ENCODE data around the gene COA7.

- TF ChIP-seq ZNF274 (IDR thresholded peaks at IDR 0.05; ENCODE audit: low read depth, low read length) (no peak), YY1 (IDR thresholded peaks at IDR 0.05; ENCODE audit: insufficient read depth, insufficient read length) (no peak)
These were observed 37.3 kb downstream of the COA7 start for GRCh38 chr1:52660807-52661206.
